Cardiac muscle cell (in vitro differentiated cells and primary cell): ENCODE data around the gene CSNK1A1. TPM values are rescaled to one million over a fixed set of nuclear protein-coding genes. Genes with fewer than 3 reads are reported as not detected.
"Not testable (repeated sequence)": the region's sequence is repeated elsewhere in the genome, so short reads cannot be mapped to it uniquely, and the experiment has no call there.

ENCODE experiments used
- DNase-seq, 2 donors: peaks; one replicate each; pipeline versions ENCODE4 v3.0.0 to v3.0.0-alpha.2; 2010 to 2017; ENCODE audit warnings: low read depth in 1 of 2, low spot score in 1 of 2
- H3K27ac ChIP-seq: fragments of 200-600 bp; sonication (generic); 2 replicates; pipeline ENCODE4 v1.5.1; 2016
- H3K27me3 ChIP-seq: fragments of 200-600 bp; sonication (generic); 2 replicates; pipeline ENCODE4 v1.6.0; 2016; ENCODE audit warnings: control low read depth
- H3K36me3 ChIP-seq: fragments of 200-600 bp; sonication (generic); 2 replicates; pipeline ENCODE4 v1.5.1; 2016; ENCODE audit warnings: control low read depth
- H3K4me1 ChIP-seq: fragments of 200-600 bp; sonication (generic); 2 replicates; pipeline ENCODE4 v1.8.1; 2017; ENCODE audit warnings: low read depth, mild to moderate bottlenecking, mixed run types
- H3K4me3 ChIP-seq: fragments of 200-600 bp; sonication (generic); 2 replicates; pipeline ENCODE4 v1.5.1; 2016; ENCODE audit warnings: mild to moderate bottlenecking
- H3K9me3 ChIP-seq: fragments of 200-600 bp; sonication (generic); 2 replicates; pipeline ENCODE4 v1.5.1; 2017; ENCODE audit warnings: low read depth, mild to moderate bottlenecking, control low read depth
- polyA plus RNA-seq: library from polyadenylated mRNA; unstranded; fragments of >200 nt; fragmentation: Nextera tagmentation; extraction: Ambion mirVana; gene quantifications from 2 replicates; pipeline ENCODE4 v1.2.1, GENCODE V29; 2016
- total RNA-seq: library from RNA; depleted of rRNA; stranded (reverse); fragments of >200 nt; gene quantifications from 2 replicates; pipeline ENCODE4 v1.2.3, GENCODE V29; 2016
- TF ChIP-seq, protein P1 (sequence below): IDR thresholded peaks from 2 replicates; pipeline ENCODE4 v1.5.1; 2012; ENCODE audit warnings: low read depth, mild to moderate bottlenecking, low read length

CSNK1A1 gene
- total and polyA plus RNA-seq, 2 experiments from 2014 or later, result 161 to 286 TPM

DNA sequence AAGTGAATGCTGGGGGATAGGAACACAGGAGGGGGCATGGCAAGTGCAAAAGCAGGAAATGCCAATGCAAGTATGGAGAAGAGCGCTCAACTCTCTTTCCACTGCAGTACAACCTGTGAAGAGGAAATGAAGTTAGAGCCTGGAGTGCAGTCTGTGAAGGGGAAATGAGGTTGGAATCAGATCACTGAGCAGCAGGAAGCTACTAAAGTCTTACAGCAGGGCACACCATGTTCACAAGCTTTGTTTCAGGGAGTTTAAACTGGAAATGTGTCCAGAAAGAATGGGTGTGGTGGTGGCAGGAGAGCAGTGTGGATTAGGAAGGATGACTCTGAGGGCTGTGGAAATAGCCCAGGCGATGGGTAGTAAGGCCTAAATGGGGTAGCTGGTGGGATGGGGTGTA, 45.5 kb upstream of the CSNK1A1 start:
- no peaks in the 10 kb centered on the region for H3K9me3 ChIP-seq
- H3K36me3 ChIP-seq, result no peaks in the 10 kb centered on the region
- no peaks in the 10 kb centered on the region for H3K4me1 ChIP-seq
- H3K4me3 ChIP-seq, result no peak overlapping the region
- H3K27me3 ChIP-seq, result no peaks in the 10 kb centered on the region
- no peak for DNase-seq
- TF ChIP-seq, protein P1, sequence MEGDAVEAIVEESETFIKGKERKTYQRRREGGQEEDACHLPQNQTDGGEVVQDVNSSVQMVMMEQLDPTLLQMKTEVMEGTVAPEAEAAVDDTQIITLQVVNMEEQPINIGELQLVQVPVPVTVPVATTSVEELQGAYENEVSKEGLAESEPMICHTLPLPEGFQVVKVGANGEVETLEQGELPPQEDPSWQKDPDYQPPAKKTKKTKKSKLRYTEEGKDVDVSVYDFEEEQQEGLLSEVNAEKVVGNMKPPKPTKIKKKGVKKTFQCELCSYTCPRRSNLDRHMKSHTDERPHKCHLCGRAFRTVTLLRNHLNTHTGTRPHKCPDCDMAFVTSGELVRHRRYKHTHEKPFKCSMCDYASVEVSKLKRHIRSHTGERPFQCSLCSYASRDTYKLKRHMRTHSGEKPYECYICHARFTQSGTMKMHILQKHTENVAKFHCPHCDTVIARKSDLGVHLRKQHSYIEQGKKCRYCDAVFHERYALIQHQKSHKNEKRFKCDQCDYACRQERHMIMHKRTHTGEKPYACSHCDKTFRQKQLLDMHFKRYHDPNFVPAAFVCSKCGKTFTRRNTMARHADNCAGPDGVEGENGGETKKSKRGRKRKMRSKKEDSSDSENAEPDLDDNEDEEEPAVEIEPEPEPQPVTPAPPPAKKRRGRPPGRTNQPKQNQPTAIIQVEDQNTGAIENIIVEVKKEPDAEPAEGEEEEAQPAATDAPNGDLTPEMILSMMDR, result no peak
- no peak overlapping the region for H3K27ac ChIP-seq

DNA sequence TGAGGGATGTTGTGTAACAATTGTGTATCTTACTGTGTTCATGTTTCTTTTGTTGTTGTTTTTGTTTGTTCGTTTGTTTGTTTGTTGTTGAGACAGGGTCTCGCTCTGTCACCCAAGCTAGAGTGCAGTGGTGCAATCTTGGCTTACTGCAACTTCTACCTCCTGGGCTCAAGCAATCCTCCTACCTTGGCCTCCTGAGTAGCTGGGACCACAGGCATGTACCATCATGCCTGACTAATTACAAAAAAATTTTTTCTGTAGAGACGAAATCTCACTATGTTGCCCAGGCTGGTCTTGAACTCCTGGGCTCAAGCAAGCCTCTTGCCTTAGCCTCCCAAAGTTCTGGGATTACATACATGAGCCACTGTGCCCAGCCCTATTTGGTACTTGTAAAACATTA, 43.9 kb upstream of the CSNK1A1 start:
- not testable (repeated sequence) for H3K27ac ChIP-seq, H3K27me3 ChIP-seq, H3K4me1 ChIP-seq, H3K4me3 ChIP-seq, H3K36me3 ChIP-seq, DNase-seq, H3K9me3 ChIP-seq

DNA sequence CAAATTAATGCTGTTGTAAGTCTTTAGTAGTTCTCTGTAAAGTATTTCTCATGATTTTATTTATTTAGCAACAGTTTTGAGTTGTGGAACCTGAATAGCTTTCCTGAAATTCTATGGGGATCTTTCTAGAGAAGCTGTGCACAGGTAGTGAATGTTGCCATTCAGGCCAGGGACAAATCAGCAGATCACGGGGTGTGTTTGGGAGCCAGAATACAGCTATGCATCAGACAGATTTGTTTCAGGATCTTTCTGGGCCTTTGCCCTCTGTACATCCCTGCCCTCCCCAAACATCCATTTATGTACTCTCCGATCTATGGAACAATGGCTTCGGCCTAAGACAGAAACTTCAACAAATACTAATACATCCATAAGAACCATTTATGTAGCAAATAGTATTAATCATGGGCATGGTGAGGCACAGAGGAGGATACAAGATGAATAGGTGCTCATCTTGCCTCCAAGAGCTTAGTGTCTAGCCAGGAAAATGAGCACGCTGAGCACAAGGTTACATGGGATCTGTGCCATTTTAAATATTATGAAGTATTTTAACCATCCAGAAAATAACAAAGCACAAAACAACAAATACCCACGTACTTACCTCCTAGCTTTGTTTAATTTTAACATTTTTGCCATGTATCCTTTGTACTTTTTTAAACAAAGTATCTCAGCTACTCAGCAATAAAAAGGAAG, 43.1 kb upstream of the CSNK1A1 start:
- Histone ChIP-seq H3K4me3 (no peak overlapping the region), H3K27ac (no peak overlapping the region), H3K36me3 (no peaks in the 10 kb centered on the region), H3K4me1 (no peaks in the 10 kb centered on the region), H3K9me3 (no peaks in the 10 kb centered on the region), H3K27me3 (peaks cover 9% of the 10 kb centered on the region)
- TF ChIP-seq, protein P1, result no peak
- DNase-seq, result no peak

DNA sequence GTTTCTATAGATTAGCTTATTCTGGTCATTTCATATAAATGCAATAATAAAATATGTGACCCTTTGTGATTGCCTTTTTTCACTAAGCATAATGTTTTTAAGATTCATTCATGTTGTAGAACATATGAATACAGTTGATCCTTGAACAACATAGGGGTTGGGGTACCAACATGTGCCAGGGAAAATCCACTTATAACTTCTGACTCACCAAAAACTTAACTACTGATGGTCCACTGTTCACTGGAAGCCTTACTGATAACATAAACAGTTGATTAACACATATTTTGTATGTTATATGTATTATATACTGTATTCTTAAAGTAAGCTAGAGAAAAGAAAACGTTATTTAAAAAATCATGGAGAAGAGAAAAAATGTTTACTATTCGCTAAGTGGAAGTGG, 42.1 kb upstream of the CSNK1A1 start:
- no peaks in the 10 kb centered on the region for H3K9me3 ChIP-seq
- H3K27ac ChIP-seq, result no peak overlapping the region
- no peaks in the 10 kb centered on the region for H3K36me3 ChIP-seq
- peaks cover 9% of the 10 kb centered on the region for H3K27me3 ChIP-seq
- DNase-seq, result no peak
- no peaks in the 10 kb centered on the region for H3K4me1 ChIP-seq
- no peak overlapping the region for H3K4me3 ChIP-seq
- TF ChIP-seq, protein P1, result no peak

DNA sequence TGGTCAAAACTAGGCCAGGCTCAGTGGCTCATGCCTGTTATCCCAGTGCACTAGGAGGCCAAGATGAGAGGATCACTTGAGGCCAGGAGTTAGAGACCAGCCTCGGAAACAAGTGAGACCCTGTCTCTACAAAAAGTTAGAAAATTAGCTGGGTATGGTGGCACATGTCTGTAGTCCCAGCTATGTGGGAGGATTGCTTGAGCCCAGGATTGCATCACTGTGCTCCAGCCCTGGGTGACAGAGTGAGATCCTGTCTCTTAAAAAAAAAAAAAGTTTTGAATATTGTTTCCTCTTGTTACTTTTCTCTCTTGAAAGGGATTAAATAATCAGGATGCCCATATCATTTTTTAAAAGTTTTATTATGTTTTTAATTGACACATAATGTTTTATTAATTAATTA, 37.7 kb upstream of the CSNK1A1 start:
- H3K9me3 ChIP-seq, result no peaks in the 10 kb centered on the region
- no peaks in the 10 kb centered on the region for H3K36me3 ChIP-seq
- H3K4me1 ChIP-seq, result no peaks in the 10 kb centered on the region
- no peak overlapping the region for H3K27ac ChIP-seq
- no peak for DNase-seq
- TF ChIP-seq, protein P1, result no peak
- peaks cover 9% of the 10 kb centered on the region for H3K27me3 ChIP-seq
- no peak overlapping the region for H3K4me3 ChIP-seq

DNA sequence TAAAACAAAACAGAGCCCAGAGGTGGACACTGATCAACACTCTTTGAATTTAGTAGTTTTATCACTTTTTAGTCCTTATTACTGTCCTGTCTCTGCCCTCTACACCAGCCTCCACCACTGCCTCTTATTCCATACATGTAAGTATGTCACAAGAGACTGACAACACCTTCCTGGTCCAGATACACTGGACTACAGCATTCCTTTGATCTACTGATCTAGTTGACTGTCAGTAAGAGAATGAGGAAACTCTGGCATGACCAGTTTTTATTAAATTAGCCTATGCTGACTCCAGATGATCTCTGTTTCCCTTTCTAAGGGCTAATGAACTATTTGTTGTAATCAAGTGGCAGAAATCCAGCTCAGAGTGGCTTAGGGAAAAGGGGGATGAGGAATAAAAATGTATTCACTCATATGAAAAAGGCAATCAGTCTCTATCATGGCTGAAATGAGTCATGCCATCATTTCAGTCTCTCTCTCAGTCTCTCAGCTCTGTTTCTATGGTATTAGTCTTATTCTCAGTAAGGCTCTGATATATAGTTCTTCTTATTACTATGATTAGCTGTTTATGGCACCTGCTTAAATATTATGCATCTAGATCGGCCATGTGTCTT, 35.6 kb upstream of the CSNK1A1 start:
- DNase-seq, result no peak
- Histone ChIP-seq H3K4me1 (no peaks in the 10 kb centered on the region), H3K9me3 (no peaks in the 10 kb centered on the region), H3K36me3 (no peaks in the 10 kb centered on the region), H3K4me3 (no peak overlapping the region), H3K27me3 (peaks cover 9% of the 10 kb centered on the region), H3K27ac (no peak overlapping the region)
- TF ChIP-seq, protein P1, result no peak
